Neuron (in vitro differentiated cells): ENCODE results near the gene SOCS1.

Source experiments
- H2AFZ ChIP-seq: one replicate; pipeline ENCODE4 v1.6.1; 2013; ENCODE audit warnings: low read depth, mild to moderate bottlenecking, inconsistent platforms, low read length, moderate library complexity
- H3K27me3 ChIP-seq: one replicate; pipeline ENCODE4 v1.6.1; 2013; ENCODE audit warnings: low read length; ENCODE audit not compliant: insufficient read depth
- H3K36me3 ChIP-seq: one replicate; pipeline ENCODE4 v1.6.1; 2013; ENCODE audit warnings: low read length; ENCODE audit not compliant: insufficient read depth
- H3K4me1 ChIP-seq: one replicate; pipeline ENCODE4 v1.6.1; 2013; ENCODE audit warnings: low read length; ENCODE audit not compliant: insufficient read depth
- H3K4me3 ChIP-seq: 2 replicates; pipeline ENCODE4 v1.5.1; 2013; ENCODE audit warnings: mild to moderate bottlenecking, low read length, moderate library complexity
- H3K9me3 ChIP-seq: one replicate; pipeline ENCODE4 v1.6.1; 2013; ENCODE audit warnings: low read length

The SOCS1 gene

DNA sequence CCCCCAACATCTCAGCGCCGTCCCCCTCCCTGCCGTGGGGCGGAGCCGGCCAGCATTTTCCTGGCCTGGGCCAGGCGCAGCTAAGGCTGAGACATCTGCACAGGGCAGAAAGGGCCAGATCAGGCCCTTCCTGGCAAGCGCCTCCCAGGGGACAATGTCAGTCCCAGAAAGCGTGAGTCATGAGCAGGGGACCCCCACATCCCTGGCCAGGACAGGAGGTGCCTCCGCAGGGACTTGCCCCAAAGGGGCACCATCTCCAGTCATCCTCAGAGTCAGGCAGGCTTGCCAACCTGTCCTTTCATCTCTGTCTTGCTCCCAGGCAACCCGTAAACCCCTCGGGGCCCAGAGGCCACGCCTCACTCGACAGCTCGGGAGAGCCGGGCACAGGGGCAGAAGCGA, 43.2 kb downstream of the SOCS1 start:
- H3K27me3 ChIP-seq: no peaks in the 10 kb centered on the region
- H2AFZ ChIP-seq: no peak overlapping the region
- H3K4me1 ChIP-seq: no peaks in the 10 kb centered on the region
- H3K4me3 ChIP-seq: no peak overlapping the region
- H3K36me3 ChIP-seq: no peaks in the 10 kb centered on the region
- no peaks in the 10 kb centered on the region for H3K9me3 ChIP-seq

DNA sequence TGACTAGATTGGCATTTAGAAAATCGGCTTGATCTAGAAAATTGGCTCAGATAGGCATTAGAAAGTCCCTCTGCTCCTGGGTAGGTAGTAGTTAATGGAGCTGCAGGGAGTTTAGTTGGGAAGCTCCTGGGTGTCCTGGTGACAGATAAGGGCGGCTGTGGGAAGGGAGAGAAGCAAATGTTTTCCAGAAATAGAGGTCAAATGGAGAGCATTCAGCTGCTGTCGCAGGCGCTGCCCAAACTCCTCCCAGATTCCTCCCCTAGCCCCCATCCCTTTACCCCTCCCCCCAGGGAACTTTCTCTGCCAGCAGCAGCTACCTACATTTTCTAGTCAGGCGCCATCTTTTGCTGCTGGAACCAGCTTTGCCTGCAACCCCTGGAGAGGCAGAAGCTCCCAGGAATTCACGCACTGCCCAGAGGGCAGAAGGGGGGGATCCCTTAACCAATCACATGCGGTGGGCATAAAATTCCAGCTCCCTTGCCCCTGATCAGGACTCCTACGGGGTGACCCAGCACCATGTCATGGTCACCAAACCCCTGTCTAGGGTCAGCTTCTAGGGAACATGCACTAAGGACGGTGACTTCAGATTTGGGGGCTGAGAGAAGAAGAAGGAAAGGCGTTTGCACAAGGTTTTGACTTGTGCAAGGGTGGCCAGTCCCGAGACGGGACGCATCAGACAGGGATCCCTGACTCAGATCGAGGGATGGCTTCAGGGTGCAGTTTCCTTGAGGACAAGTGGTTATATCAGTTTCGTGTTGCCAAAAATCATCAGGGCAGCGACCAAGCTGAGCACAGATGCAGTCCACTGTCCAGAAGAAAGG, 43.8 kb downstream of the SOCS1 start:
- Histone ChIP-seq H2AFZ (no peak overlapping the region), H3K4me1 (no peaks in the 10 kb centered on the region), H3K27me3 (no peaks in the 10 kb centered on the region), H3K36me3 (no peaks in the 10 kb centered on the region), H3K9me3 (no peaks in the 10 kb centered on the region), H3K4me3 (no peak overlapping the region)

- Histone ChIP-seq H2AFZ (no peak overlapping the region), H3K4me3 (no peak overlapping the region), H3K4me1 (no peaks in the 10 kb centered on the region), H3K27me3 (no peaks in the 10 kb centered on the region), H3K36me3 (no peaks in the 10 kb centered on the region), H3K9me3 (no peaks in the 10 kb centered on the region)
Observed at GRCh38 chr16:11211061-11211976, 44.7 kb downstream of the SOCS1 start.

DNA sequence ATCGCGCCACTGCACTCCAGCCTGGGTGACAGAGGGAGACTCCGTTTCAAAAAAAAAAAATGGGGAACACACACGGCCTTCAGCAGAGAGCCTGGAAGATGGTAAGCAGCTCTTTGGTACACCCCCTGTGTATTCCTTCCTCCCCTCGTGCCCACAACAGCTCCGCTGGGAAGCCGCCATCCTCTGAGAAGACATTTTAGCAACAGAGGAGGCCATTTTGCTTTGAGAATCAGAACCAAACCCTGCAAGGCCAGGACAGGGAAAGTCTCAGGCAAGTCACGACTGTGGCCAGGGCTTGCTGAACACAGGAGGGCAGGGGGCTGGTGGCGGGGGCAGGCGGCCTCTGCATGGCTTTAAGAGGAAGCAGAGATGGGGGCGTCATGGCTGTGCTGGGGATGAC, 45.7 kb downstream of the SOCS1 start:
- Histone ChIP-seq H3K4me3 (no peak overlapping the region), H3K36me3 (no peaks in the 10 kb centered on the region), H2AFZ (no peak overlapping the region), H3K4me1 (no peaks in the 10 kb centered on the region), H3K27me3 (no peaks in the 10 kb centered on the region), H3K9me3 (no peaks in the 10 kb centered on the region)

DNA sequence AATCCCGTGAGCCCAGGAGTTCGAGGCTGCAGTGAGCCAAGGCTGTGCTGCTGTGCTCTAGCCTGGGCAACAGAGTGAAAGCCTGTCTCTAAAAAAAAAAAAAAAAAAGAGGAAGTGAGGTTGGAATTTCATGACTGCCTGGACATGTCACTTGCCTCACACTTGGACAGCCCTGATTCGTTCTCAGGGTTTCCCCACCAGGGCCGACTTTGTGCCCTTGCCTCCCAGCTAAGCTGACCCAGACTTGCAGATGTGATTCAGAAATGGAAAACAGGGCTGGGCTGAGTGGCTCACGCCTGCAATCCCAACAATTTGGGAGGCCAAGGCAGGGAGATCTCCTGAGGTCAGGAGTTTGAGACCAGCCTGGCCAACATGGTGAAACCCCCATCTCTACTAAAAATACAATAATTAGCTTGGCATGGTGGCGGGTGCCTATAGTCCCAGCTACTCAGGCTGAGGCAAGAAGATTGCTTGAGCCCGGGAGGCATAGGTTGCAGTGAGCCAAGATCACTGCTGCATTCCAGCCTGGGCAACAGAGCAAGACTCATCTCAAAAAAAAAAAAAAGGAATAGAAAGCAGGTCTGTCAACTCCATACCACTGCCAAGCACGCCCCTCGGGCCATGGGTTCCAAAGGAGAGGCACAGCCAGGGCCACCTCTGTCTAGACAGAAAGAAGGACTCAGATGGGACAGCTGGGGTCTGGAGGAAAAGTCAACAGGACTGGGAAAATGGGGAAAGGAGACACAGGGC, 46.9 kb downstream of the SOCS1 start:
- no peaks in the 10 kb centered on the region for H3K27me3 ChIP-seq
- H3K4me1 ChIP-seq: no peaks in the 10 kb centered on the region
- H3K4me3 ChIP-seq: no peak overlapping the region
- no peaks in the 10 kb centered on the region for H3K36me3 ChIP-seq
- no peak overlapping the region for H2AFZ ChIP-seq
- H3K9me3 ChIP-seq: no peaks in the 10 kb centered on the region

DNA sequence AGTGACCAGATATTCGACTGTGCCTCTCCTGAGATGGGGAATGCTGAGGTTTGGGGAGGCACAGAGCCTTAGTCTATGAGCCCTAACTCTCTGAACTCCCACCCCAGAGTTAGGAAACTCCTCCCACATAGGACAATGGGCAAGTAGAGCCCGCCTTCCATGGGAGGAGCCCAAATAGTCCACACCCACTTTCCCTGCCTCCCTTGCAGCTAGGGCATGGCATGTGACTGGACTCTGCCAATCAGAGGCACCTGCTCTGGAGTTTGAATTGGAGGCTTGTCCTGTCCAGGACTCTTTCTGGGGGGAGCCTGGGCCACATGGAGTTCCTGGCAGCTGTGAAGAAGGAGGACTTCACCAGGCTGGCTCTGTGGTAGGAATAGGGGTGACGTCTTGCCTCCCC, 48.4 kb downstream of the SOCS1 start:
- Histone ChIP-seq H3K4me3 (no peak overlapping the region), H3K36me3 (no peaks in the 10 kb centered on the region), H3K4me1 (no peaks in the 10 kb centered on the region), H3K9me3 (no peaks in the 10 kb centered on the region), H3K27me3 (no peaks in the 10 kb centered on the region), H2AFZ (no peak overlapping the region)

- Histone ChIP-seq H3K36me3 (no peaks in the 10 kb centered on the region), H3K27me3 (no peaks in the 10 kb centered on the region)
Observed at GRCh38 chr16:11205754-11206581, 50.0 kb downstream of the SOCS1 start.

GRCh38 chr16:11205065-11205699, 50.8 kb downstream of the SOCS1 start:
- no peak overlapping the region for H3K4me3 ChIP-seq
- no peaks in the 10 kb centered on the region for H3K27me3 ChIP-seq
- no peaks in the 10 kb centered on the region for H3K36me3 ChIP-seq
- H3K9me3 ChIP-seq: no peaks in the 10 kb centered on the region
- peaks cover 4% of the 10 kb centered on the region for H3K4me1 ChIP-seq
- no peak overlapping the region for H2AFZ ChIP-seq

More at GRCh38 chr16:11205754-11206581, 50.0 kb downstream of the SOCS1 start:
- Histone ChIP-seq H3K4me3 (no peak overlapping the region), H3K4me1 (peaks cover 4% of the 10 kb centered on the region), H3K9me3 (no peaks in the 10 kb centered on the region), H2AFZ (no peak overlapping the region)

DNA sequence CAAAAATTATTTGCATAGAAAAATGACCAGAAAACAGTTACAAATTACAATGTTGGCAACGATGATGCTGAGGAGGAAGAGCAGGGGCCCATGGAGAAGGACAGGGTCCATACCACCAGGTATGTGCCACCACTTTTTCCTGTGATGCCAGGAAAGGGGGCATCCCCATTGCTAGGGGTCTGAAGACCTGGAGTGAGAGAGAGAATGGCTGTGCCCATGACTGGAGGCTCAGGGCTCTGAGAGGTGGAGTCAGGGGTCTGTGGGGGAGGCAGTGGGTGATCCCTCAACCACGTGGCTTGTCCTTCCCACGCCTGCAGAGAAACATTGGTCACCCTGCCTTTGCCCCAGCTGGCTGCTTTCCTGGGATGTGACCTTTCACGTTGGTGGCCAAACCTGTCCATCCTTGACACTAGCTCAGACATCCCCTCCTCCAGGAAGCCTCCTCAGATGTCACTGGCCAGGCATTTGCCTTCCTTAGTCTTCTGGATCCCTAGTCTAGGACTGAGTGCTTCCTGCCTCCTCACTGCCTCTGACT, 51.4 kb downstream of the SOCS1 start:
- no peak overlapping the region for H3K4me3 ChIP-seq
- H2AFZ ChIP-seq: no peak overlapping the region
- no peaks in the 10 kb centered on the region for H3K9me3 ChIP-seq
- peaks cover 4% of the 10 kb centered on the region for H3K4me1 ChIP-seq
- no peaks in the 10 kb centered on the region for H3K36me3 ChIP-seq
- H3K27me3 ChIP-seq: no peaks in the 10 kb centered on the region
